ENCODE results near the gene SLC35E1.

The SLC35E1 gene

DNA sequence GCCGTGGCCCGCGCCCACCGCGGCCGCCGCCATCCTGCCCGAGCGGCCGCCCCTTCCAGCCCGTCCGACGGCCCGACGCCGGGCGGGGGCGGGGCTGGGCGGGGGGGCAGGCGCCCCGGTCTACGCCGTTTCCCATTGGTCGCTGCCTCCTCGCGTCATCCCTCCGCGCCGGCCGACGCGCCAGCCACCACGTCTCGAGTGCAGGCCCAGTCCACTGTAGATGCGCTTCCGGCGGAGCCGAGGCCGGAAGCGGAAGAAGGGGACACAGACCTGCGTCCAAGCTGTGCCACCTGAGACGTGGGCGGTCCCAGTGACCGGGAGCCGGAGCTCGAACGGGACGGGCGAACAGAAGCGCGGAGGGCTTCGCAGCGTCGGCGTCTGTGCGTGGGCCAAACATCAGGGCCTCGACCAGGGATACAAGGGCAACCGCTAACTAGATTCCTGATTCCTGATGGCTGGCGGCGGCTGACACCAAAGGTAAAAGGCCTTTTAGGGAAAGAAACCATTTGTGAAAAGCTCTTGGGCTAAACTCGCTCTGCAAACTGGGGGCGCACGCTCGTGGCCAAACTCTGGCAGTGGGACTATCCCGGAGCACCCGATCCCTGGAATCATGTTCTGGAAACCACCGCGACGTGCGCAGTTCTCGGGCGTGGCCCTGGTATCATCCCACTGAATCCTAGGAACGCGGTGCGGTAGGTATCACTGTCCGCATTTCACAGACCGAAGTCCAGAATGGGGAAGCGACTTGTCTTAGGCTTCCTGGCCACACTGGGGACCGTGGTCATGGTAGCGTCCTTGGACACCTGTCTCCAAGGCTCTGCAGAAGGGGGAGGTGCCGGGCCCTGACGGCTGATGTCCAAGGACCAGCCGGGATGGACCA is at the start of gene SLC35E1:
TSS of gene SLC35E1 (minus strand) at position 84 of the 880 bp plus-strand sequence. CDS start at position 33, 51 bp downstream.
- in situ Hi-C loops (cut with MboI; ENCODE audit: low sequenced_read_pairs): no loop called here

DNA sequence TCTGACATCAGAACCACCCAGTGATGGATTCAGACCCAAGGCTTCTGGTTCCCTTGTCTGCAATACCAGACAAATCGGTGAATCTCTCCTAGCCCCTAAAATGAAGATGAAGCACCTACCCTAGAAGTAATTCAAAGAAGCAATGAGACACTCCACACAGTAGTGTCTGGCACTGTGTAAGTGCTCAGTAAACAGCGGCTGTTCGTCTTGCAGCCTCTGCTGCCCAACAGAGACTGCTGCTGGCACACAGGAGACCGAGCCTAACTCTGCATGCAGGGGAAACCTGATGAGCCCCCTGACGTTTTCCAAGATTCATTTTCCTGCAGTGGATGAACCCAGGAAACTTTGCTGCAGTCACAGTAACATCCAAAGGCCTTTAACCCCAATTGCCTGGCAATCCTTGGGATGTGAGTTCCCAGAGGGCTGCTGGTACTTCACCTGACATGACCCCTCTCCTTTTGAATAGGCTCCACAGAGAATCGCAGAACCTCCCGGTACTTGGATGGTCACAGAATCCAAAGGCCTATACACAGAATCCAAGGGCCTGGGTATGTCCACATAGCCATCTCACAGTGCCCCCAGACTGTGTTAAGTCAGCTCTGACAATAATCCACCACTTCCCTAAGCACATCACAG is 49.1 kb upstream of the SLC35E1 start:
- in situ Hi-C loops (cut with MboI; ENCODE audit: low sequenced_read_pairs): no loop called here

DNA sequence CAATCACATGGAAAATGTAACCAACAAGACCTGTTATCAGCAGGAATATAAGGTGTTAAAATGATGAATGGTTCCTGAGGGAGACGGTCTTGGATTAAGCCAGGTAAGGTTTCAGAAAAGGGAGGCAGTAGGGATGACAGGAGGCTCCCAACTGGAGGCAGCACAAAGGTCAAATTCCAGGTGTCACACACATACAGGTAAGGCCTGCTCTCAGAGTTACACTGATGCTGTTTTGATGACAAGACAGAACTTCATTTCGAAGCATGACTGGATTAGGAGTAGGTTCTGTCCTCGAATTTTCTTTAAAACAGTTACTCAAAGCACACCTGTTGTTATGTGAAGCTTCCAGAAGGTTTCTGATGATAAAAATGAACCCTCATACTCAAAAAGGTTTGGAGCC is 48.4 kb upstream of the SLC35E1 start:
- in situ Hi-C loops (cut with MboI; ENCODE audit: low sequenced_read_pairs): no loop called here

DNA sequence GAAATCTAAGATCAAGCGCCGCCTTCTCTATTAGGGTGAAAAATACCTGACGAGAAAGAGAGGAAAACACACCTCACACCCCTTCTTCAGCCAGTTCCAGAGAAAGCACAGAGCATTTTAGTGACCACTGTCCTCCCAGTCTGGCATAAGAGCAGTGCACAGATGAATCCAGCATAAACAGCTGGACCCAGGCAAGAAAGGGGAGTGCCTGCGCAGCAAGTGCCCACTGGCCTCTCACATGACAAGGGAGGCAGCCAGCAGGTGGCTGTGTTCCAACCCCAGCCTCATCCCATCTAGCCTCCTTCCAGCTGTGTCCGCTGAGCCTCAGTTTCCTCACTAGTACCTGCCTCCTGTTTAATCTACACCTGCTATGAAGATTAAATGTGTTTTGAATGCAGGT is 47.8 kb upstream of the SLC35E1 start:
- in situ Hi-C loops (cut with MboI; ENCODE audit: low sequenced_read_pairs): no loop called here

DNA sequence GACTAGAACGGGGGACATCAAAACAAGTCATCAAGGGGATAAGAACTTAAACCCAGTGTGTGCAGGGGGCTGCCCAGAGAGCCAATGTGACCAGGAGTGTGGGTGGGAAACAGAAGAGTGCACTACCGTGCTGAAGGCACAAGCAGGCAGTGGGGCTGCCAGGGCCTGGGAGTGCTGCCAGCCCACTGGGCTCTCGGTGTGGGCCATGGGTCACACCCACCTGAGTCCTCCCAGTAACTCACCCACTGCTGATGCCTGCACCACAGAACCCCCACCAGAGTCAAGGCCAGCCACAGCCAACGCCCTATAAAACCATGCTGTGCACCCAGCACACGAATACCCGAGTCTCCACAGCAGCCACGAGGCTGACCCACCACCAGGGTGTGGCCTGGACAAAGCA is 47.2 kb upstream of the SLC35E1 start:
- in situ Hi-C loops (cut with MboI; ENCODE audit: low sequenced_read_pairs): no loop called here

DNA sequence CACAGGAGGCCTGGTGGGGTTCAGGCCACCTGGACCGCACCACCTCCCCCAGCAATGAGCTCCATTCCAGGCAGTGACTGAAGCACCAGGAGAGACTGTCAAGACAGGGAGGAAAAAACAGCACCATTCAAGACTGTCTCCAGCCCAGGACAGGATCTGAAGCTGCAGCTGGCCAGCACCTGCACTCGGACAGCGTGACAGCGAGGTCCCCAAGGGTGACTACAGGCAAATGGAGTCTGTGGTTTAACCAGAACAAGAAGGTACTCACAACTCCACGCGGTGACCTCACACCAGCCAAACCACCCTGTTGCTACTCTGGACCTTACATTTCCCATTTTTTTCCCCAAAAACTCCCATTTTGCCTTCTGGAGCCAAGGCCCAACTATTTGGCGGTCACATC is 46.0 kb upstream of the SLC35E1 start:
- in situ Hi-C loops (cut with MboI; ENCODE audit: low sequenced_read_pairs): no loop called here

DNA sequence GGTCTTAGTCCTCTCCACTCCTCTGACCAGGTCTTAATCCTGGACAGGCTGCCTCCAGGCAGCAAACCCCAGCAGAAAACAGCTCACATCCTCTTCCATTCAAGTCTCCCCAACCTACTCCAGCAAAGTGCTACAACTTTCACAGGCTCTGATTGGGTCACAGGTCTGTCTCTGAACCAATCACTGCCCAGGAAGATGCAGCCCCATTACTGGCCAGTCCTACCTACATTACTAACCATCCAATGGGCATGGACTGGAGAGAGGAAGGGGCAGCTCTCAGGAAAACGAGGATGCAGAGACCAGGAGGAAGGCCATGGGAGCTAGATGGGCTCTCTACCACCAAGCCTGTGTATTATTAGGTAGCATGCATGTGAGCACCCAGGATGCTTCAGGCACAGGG is 43.6 kb upstream of the SLC35E1 start:
- in situ Hi-C loops (cut with MboI; ENCODE audit: low sequenced_read_pairs): no loop called here

DNA sequence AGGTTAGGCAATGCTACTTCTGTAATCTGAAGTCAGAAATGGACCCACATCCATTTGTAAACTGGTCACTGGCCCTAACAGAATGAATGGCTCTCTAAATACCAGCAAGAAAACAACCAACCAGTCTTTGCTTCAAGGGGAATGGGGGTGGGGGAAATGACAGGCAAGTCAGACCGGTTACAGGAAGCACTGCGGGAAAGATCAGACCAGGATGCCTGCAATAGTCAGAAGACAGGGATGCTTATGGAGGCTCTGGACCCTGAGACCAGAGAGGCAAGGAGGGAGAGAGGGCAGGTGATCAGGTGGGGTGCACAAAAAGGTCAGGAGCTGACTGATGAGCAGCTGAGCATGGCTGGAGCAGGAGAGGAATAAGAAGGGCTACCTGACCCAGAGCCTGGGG is 42.7 kb upstream of the SLC35E1 start:
- in situ Hi-C loops (cut with MboI; ENCODE audit: low sequenced_read_pairs): no loop called here

DNA sequence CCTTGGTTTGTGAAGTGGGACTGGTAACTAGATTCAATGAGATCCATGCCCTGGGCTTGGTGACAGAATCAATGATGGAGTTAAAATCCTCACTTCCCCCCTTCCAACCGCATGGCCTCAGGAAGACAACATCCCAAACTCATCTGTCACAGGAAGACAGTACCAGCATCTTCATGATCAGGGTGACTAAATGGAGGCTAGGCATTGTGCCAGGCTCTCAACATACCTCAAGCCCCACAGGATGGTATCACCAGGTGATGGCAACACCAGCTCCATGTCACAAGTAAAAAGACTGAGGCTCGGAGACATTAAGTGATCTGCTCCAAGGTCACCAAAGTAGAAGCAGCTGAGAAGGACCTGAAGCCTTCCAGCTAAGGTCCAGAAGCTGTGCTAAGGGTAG is 41.6 kb upstream of the SLC35E1 start:
- in situ Hi-C loops (cut with MboI; ENCODE audit: low sequenced_read_pairs): no loop called here

DNA sequence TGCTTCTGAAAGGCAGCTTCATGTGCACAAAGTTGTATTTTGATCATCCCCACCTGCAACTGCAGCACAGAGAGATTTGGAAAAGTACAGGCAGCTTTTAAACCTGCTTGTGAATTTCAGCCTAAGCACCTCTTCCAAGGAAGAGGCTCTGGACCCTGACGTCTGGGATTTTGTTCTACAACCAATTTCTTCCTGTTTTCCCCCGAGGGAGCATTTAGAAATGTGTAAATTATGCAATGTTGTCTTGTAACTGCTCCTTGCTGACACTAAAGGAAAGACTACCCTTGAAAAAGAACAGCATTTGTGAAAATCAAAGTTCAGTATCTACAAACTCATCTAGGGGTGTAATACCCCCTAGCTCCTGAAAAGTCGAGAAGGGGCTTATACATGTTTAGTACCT is 40.4 kb upstream of the SLC35E1 start:
- in situ Hi-C loops (cut with MboI; ENCODE audit: low sequenced_read_pairs): no loop called here

DNA sequence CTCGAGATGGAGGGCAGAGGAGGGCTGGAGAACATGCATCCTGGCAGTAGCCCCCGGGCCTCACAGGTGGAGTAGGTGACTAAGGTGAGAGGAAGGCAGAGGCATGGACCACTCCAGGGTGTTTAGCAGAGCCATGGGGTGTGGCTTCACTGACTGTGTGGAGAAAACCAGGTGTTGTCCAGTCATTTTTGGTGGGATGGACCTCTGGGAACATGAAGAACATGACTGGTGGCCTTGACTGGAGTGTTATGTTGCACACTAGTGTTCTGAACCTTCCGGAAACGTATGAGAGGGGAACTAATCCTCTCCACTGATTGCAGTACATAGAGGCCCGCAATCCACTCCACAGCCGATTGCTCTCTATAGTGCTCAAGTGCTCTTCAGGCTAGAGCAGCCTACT is 38.9 kb upstream of the SLC35E1 start:
- in situ Hi-C loops (cut with MboI; ENCODE audit: low sequenced_read_pairs): no loop called here

DNA sequence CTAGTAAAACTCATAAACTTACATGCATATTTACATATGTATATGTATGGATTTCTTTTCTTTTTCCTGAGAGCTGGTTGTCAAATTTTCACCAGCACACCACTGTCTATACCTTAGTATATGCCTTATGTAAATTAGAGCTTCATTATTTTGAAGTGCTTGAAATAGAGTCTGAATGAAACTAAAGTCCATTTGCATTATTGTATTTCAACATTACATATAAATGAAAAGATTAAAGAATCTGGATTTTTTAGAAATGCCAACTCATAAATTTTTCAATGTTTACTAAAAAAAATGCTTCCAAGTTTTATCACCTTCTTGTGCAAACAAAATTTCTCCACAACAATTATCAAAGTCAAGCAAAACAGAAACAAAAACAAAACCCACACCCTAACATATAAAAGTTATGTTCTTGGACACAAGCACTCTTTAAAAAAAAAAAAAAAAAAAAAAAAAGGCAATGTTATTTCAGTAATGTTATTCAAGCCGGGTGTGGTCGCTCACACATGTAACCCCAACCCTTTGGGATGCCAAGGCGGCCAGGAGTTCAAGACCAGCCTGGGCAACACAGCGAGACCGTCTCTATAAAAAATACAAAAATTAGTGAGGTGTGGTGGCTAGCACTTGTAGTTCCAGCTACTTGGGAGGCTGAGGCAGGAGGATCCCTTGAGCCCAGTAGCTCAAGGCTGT is 37.4 kb upstream of the SLC35E1 start:
- in situ Hi-C loops (cut with MboI; ENCODE audit: low sequenced_read_pairs): no loop called here

DNA sequence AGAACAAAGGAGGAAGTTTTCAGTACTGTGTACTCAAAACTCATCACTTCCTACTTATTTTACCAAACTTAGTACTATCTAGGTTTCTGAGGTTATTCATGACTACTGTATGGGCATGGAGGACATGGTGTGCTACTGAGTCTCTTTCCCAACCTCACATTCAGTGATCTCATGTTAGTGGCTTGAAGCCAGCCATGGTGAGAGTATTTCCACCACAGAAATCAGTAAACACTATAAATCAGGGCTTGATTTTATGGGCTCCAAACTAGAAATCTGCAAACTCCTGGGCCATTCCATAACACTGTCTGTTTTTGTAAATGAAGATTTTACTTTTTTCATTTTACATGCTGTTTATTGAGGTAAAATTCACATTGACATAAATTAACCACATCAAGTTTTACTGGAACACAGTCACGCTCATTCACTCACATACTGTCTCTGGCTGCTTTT is 36.1 kb upstream of the SLC35E1 start:
- in situ Hi-C loops (cut with MboI; ENCODE audit: low sequenced_read_pairs): no loop called here

DNA sequence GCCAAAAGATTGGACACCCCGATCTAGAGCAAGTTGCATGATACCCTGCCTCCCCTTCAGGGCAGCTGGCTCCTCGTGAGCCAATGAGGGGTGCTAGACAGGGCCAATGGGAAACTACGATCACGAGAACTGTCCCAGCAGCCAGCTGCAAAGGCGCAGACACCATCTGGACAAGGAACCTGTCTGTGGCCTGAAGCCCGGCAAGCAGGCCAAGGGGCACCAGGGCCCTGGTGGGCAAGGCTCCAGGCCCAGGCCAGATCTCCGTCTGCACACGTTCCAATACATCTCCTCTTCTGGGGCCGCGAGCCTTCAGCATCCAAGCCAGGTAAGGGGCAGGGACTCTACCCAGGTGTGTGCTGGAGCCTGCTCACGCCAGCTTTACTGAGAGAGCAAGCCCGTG is 35.6 kb upstream of the SLC35E1 start:
- in situ Hi-C loops (cut with MboI; ENCODE audit: low sequenced_read_pairs): no loop called here

DNA sequence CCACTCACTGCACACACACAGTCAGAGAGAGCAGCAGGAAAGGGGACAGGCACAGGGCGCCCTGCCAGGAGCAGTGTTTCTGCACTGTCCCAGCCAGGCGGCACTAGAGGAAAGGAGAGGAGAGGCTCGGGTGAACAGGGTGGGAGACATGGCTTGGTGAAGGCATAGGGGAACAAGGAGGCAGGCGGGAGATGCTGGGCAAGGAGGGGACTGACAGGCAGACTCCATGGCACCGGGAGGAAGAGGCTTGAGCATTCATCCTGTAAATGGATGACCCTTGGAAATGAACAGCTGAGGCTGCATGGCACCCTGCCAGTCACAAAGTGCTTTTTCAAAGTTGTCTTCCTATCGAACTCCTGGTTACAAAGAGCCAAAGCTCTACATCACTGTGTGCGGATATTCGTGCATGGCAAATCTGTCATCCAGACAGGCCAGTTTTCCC is 33.4 kb upstream of the SLC35E1 start:
- in situ Hi-C loops (cut with MboI; ENCODE audit: low sequenced_read_pairs): no loop called here

DNA sequence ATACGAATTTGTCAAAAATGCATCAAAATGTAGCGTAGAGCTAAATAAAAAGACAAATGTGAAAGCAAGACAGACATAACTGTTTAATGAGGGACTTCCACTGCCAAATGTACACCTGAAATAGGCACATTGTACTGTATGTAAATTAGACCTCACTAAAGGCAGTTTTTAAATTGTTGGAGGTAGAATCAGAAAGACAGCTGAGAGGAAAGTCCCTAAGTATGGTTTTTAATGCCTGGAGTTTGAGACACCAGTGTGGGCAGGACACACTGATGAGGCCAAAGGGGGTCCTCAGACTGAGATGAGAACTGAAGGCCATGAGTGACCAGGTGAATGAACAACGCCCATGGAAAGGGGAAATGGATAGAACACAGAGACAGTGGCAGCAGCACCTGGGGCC is 32.9 kb upstream of the SLC35E1 start:
- in situ Hi-C loops (cut with MboI; ENCODE audit: low sequenced_read_pairs): no loop called here

DNA sequence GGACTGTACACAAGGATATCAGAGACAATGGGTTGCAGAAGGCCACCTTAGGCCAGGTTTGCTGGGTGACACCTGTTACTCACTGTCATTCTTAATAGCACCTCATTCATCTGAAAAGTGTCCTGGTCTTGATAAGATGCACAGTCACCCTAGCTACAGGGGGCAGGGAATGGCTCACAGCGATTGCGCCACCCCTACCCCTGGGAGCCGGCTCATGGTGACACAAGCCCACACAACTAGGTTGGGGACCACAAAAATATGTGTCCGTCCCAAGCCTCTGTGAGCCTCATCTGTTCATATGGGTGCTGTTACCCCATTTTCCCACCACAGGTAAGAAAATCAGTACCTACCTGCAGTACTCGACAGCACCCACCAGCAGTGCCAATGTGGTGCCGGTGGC is 32.4 kb upstream of the SLC35E1 start:
- in situ Hi-C loops (cut with MboI; ENCODE audit: low sequenced_read_pairs): no loop called here

DNA sequence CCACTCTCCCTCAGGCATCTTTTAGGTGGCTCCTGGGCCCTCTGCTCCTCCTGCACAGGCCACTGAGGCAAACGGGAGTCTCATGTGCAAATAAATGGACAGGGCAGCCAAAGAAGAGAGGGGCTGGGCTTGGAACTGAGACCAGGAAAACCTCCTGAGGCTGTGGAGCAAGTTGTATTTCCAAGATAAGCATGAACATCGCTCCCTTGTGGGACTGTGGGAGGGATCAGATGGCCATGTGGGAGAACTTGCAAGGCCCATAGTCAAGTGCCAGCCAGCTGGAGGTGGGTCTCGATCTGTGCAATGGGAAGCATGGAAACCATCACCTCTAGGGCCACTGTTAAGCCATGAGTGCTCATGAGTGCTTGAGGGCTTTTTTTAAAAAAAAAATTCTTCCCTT is 30.9 kb upstream of the SLC35E1 start:
- in situ Hi-C loops (cut with MboI; ENCODE audit: low sequenced_read_pairs): no loop called here

DNA sequence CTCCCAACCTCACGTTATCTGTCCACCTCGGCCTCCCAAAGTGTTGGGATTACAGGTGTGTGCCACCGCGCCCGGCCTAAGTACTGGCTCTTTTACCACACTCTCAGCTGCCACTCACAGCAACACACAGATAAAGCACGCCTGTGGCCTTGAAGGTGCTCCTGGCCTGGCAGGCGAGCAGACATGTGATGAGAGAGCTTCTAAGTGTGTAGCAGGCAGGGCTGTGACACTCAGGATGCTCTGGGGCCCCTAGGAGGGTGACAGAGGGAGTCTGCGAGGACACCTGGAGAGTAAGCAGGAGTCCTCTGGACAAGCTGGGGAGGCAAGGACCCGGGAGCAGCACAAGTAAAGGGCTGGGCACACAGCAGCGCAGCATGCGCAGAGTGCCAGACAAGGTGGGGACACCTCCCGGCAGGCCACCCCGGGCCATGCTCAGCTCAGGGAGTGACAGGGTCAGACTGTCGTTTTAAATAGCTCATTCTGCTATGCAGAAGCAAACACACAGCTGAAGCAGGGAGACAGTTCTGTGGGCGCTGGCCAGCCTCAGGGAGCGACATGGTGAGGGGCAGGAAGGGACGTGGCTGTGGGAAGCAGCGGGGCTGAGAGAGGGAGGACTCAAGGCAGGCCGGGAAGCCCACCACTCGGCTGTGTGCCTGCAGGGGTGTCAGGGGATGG is 29.3 kb upstream of the SLC35E1 start:
- in situ Hi-C loops (cut with MboI; ENCODE audit: low sequenced_read_pairs): no loop called here

DNA sequence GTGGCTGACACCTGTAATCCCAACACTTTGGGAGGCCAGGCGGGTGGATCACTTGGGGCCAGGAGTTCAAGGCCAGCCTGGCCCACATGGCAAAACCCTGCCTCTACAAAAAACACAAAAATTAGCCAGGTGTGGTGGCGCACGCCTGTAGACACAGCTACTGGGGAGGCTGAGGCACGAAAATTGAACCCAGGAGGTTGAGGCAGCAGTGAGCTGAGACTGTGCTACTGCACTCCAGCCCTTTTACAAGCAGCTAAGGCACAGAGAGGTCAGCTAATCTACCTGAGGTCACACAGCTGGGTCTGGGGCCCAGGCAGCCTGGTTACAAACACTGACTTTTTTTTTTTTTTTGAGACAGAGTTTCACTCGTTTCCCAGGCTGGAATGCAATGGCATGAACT is 28.6 kb upstream of the SLC35E1 start:
- in situ Hi-C loops (cut with MboI; ENCODE audit: low sequenced_read_pairs): no loop called here

DNA sequence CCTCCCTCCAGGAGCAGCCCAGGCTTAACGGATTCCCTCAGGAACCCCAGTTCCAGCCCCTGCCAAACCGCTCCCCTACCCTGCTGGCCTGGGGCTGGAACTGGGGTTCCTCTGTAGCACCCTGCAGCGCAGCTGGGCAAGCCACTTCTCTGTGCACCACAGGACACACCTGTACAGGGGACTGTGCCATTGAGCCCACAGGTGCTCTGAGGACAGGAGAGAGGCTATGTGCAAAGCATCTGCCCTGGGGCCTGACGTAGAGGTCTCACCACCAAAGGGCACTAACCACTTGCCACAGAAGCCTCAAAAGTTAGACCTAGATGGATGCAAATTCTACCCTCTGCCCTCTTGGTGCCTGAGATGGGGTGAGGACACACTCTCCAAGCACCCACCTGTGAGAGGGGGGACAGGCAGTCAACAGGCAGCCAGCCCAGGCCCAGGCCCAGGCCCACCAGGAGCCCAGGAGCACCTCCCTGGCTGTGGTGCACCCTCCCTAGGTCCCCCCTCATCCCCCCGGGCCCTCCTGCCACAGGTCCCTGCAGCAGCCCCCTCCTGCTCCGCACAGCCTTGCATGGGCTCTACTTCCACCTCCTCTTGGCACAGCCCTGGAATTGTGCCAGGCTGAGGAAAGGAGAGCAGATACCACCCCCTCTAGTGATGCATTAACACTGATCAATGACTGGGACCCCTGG is 27.6 kb upstream of the SLC35E1 start:
- in situ Hi-C loops (cut with MboI; ENCODE audit: low sequenced_read_pairs): no loop called here

All from HL-60/S4 (cell line).